Astrocyte (in vitro differentiated cells and primary cell): ENCODE measurements around the gene FIZ1. TPM values are rescaled to one million over a fixed set of nuclear protein-coding genes. Genes with fewer than 3 reads are reported as not detected.

Experiments used
- DNase-seq: peaks from one replicate; pipeline ENCODE4 v3.0.0-alpha.2; 2010; ENCODE audit warnings: low read depth
- FAIRE-seq: peaks from 2 replicates; lab custom pipeline; 2011; peaks lifted over from hg19 to GRCh38; lab: Jason Lieb, UNC
- H2AFZ ChIP-seq: 2 replicates; pipeline ENCODE4 v1.6.0; 2012; ENCODE audit warnings: low read depth, low read length, inconsistent platforms
- H3K27ac ChIP-seq: 2 replicates; pipeline ENCODE4 v1.5.1; 2011; ENCODE audit warnings: low read depth, low read length, inconsistent platforms
- H3K27me3 ChIP-seq: 2 replicates; pipeline ENCODE4 v1.6.0; 2011; ENCODE audit warnings: low read length, inconsistent platforms; ENCODE audit not compliant: insufficient read depth
- H3K36me3 ChIP-seq: 2 replicates; pipeline ENCODE4 v1.5.1; 2011; ENCODE audit warnings: low read length, inconsistent platforms; ENCODE audit not compliant: insufficient read depth
- H3K4me1 ChIP-seq: 2 replicates; pipeline ENCODE4 v1.5.1; 2011; ENCODE audit warnings: low read length, inconsistent platforms; ENCODE audit not compliant: insufficient read depth
- H3K4me2 ChIP-seq: 2 replicates; pipeline ENCODE4 v1.6.0; 2012; ENCODE audit warnings: low read length, inconsistent platforms
- H3K4me3 ChIP-seq: 2 replicates; pipeline ENCODE4 v1.5.1; 2011; ENCODE audit warnings: low read depth, mild to moderate bottlenecking, low read length, inconsistent platforms; ENCODE audit not compliant: insufficient read depth
- H3K79me2 ChIP-seq: 2 replicates; pipeline ENCODE4 v1.6.0; 2012; ENCODE audit warnings: mild to moderate bottlenecking, low read length, inconsistent platforms; ENCODE audit not compliant: insufficient read depth
- H3K9ac ChIP-seq: 2 replicates; pipeline ENCODE4 v1.6.0; 2012; ENCODE audit warnings: mild to moderate bottlenecking, low read length, inconsistent platforms
- H3K9me3 ChIP-seq: 2 replicates; pipeline ENCODE4 v1.5.1; 2012; ENCODE audit warnings: low read depth, mild to moderate bottlenecking, low read length, inconsistent platforms; ENCODE audit not compliant: insufficient read depth
- H4K20me1 ChIP-seq: 2 replicates; pipeline ENCODE4 v1.6.0; 2012; ENCODE audit warnings: low read length, inconsistent platforms; ENCODE audit not compliant: insufficient read depth
- H3K27ac Mint-ChIP-seq: one replicate; pipeline ENCODE4 v1.8.0; 2021; ENCODE audit warnings: mild to moderate bottlenecking, mixed read lengths; ENCODE audit not compliant: unreplicated experiment
- H3K27me3 Mint-ChIP-seq: one replicate; pipeline ENCODE4 v1.8.0; 2021; ENCODE audit warnings: low read depth, mixed read lengths; ENCODE audit not compliant: unreplicated experiment
- H3K36me3 Mint-ChIP-seq: one replicate; pipeline ENCODE4 v1.8.0; 2021; ENCODE audit warnings: low read depth, mixed read lengths; ENCODE audit not compliant: unreplicated experiment
- H3K4me1 Mint-ChIP-seq: one replicate; pipeline ENCODE4 v1.8.0; 2021; ENCODE audit warnings: low read depth, mixed read lengths; ENCODE audit not compliant: unreplicated experiment
- H3K4me3 Mint-ChIP-seq: one replicate; pipeline ENCODE4 v1.8.0; 2021; ENCODE audit warnings: mild to moderate bottlenecking, moderate library complexity, mixed read lengths; ENCODE audit not compliant: unreplicated experiment
- H3K9me3 Mint-ChIP-seq: one replicate; pipeline ENCODE4 v1.8.0; 2021; ENCODE audit warnings: mild to moderate bottlenecking, mixed read lengths; ENCODE audit not compliant: unreplicated experiment
- CTCF ChIP-seq: IDR thresholded peaks from 2 replicates; pipeline ENCODE4 v1.5.1; 2011; ENCODE audit warnings: low read depth, mild to moderate bottlenecking, inconsistent platforms, low read length, moderate library complexity; ENCODE audit not compliant: insufficient read depth
- EZH2 ChIP-seq: IDR thresholded peaks from 2 replicates; pipeline ENCODE4 v1.6.1; 2012; ENCODE audit warnings: mild to moderate bottlenecking, low read length, inconsistent platforms; ENCODE audit not compliant: insufficient read depth
- total RNA-seq: library from RNA; stranded (reverse); gene quantifications from 2 replicates; pipeline ENCODE4 v1.2.1, GENCODE V29; 2021

The FIZ1 gene
- total RNA-seq, 1 donor from 2014 or later = 14.5 TPM

GRCh38 chr19:55640577-55641425 lies 41.5 kb upstream of the FIZ1 start, which contains the start of gene ZNF580:
Gene ZNF580, plus strand, starts transcription at chr19:55641002. Its CDS starts 1,507 bp downstream, at chr19:55642509.
- TF ChIP-seq CTCF = no peak
- no peak for TF ChIP-seq EZH2
- H3K27ac ChIP-seq = peak within 1 kb of the TSS; percentile 71
- no peaks in the 10 kb centered on the region for H3K9me3 ChIP-seq
- H3K9ac ChIP-seq = peak within 1 kb of the TSS; percentile 92
- no peaks in the 10 kb centered on the region for H3K9me3 Mint-ChIP-seq
- peaks cover 7% of the 10 kb centered on the region for H3K36me3 Mint-ChIP-seq
- peaks cover 29% of the 10 kb centered on the region for H3K4me1 Mint-ChIP-seq
- H2AFZ ChIP-seq = peak within 1 kb of the TSS; percentile 70
- peak within 1 kb of the TSS; percentile 76 for H3K4me3 ChIP-seq
- peak within 1 kb of the TSS; percentile 100 for H3K4me2 ChIP-seq
- peak within 1 kb of the TSS; percentile 84 for H3K27ac Mint-ChIP-seq
- no peaks in the 10 kb centered on the region for H3K27me3 Mint-ChIP-seq
- FAIRE-seq (no peak), DNase-seq (peak; percentile 86)
- H3K4me3 Mint-ChIP-seq = peak within 1 kb of the TSS; percentile 89
- peaks cover 27% of the 10 kb centered on the region for H4K20me1 ChIP-seq
- no peaks in the 10 kb centered on the region for H3K27me3 ChIP-seq
- H3K36me3 ChIP-seq = peaks cover 9% of the 10 kb centered on the region
- peaks cover 70% of the 10 kb centered on the region for H3K79me2 ChIP-seq
- peaks cover 40% of the 10 kb centered on the region for H3K4me1 ChIP-seq

- H3K9me3 ChIP-seq = no peaks in the 10 kb centered on the region
- peak overlapping the region; percentile 70 for H2AFZ ChIP-seq
Observed at GRCh38 chr19:55640043-55640576, 40.8 kb upstream of the FIZ1 start.

More at GRCh38 chr19:55640043-55640576, 40.8 kb upstream of the FIZ1 start:
- peak overlapping the region; percentile 92 for H3K9ac ChIP-seq
- FAIRE-seq (no peak), DNase-seq (peak; percentile 61)
- H3K27ac ChIP-seq = peak overlapping the region; percentile 71
- H4K20me1 ChIP-seq = peaks cover 22% of the 10 kb centered on the region
- H3K4me1 Mint-ChIP-seq = peaks cover 28% of the 10 kb centered on the region
- peak overlapping the region; percentile 100 for H3K4me2 ChIP-seq
- H3K36me3 Mint-ChIP-seq = peaks cover 7% of the 10 kb centered on the region
- no peaks in the 10 kb centered on the region for H3K27me3 ChIP-seq
- peak overlapping the region; percentile 84 for H3K4me3 Mint-ChIP-seq
- no peaks in the 10 kb centered on the region for H3K9me3 Mint-ChIP-seq
- H3K27me3 Mint-ChIP-seq = no peaks in the 10 kb centered on the region
- peaks cover 4% of the 10 kb centered on the region for H3K36me3 ChIP-seq
- peaks cover 70% of the 10 kb centered on the region for H3K79me2 ChIP-seq
- H3K4me3 ChIP-seq = peak overlapping the region; percentile 76
- peak overlapping the region; percentile 84 for H3K27ac Mint-ChIP-seq
- H3K4me1 ChIP-seq = peaks cover 45% of the 10 kb centered on the region
- TF ChIP-seq EZH2 (no peak), CTCF (peak; percentile 28)
